ENCODE measurements around the gene NANS. TPM values are rescaled to one million over a fixed set of nuclear protein-coding genes. Genes with fewer than 3 reads are reported as not detected.

The NANS gene
- total RNA-seq, 1 experiment from 2014 or later = 40.4 TPM

DNA sequence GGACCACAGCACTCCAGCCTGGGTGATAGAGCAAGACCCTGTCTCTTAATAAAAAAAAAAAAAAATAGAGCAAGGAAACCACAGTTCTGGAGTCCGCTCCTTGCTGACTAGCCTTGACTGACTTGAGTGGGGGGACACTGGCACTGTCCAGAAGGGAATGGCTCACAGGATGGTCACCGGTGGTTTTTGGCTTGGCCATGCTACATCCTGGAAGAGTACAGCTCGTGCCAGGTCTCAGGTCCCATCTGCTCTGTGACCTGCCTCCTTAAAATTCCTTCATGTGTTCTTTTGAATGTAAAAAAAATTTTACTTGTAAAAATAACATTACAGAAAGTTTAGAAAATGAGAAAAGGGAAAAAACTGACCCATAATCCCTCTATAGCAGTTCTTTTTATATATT lies 5.6 kb downstream of the NANS start:
- no peaks in the 10 kb centered on the region for H4K20me1 ChIP-seq (ENCODE audit: control insufficient read depth, insufficient read depth, insufficient read length)
- H3K4me2 ChIP-seq (ENCODE audit: insufficient read depth, insufficient read length, low read length) = no peak overlapping the region
- no peak overlapping the region for H3T11ph ChIP-seq (ENCODE audit: low read length)
- no peak overlapping the region for H3K27ac Mint-ChIP-seq
- no peak overlapping the region for H4K91ac ChIP-seq (ENCODE audit: insufficient read length, low read depth, low read length)
- H3K56ac ChIP-seq (ENCODE audit: insufficient read length, low read depth, low read length) = no peak overlapping the region
- H2AK5ac ChIP-seq (ENCODE audit: insufficient read length, low read length) = no peak overlapping the region
- no peak overlapping the region for H2BK12ac ChIP-seq (ENCODE audit: insufficient read length, low read depth, low read length)
- no peak overlapping the region for H2AFZ ChIP-seq (ENCODE audit: low read length)
- H3K79me2 ChIP-seq (ENCODE audit: insufficient read depth, low read length) = no peaks in the 10 kb centered on the region; the same call in 1 of the 2 replicates
- no peak overlapping the region; the same call in 1 of the 2 replicates for H3K14ac ChIP-seq (ENCODE audit: insufficient read depth, low read length)
- no peaks in the 10 kb centered on the region for H3K27me3 ChIP-seq (ENCODE audit: insufficient read depth, low read length)
- H2BK15ac ChIP-seq (ENCODE audit: low read depth, low read length) = no peak overlapping the region
- peaks cover 2% of the 10 kb centered on the region; the same call in 1 of the 2 replicates for H3K4me1 ChIP-seq (ENCODE audit: insufficient read depth, low read length)
- no peaks in the 10 kb centered on the region; a peak in 1 of 5 replicates for H3K9me3 Mint-ChIP-seq
- DNase-seq = no peak
- H3K9ac ChIP-seq (ENCODE audit: extremely low read depth, insufficient read length, low read length) = no peak overlapping the region
- no CpG with 5 or more reads among the region's 3 CpGs for whole genome bisulfite sequencing (ENCODE audit: extremely low coverage, insufficient read length, low lambda C conversion rate)
- H3K23me2 ChIP-seq (ENCODE audit: insufficient read length, low read depth, low read length, poor library complexity, severe bottlenecking) = peaks cover 3% of the 10 kb centered on the region
- no peak overlapping the region for H3K18ac ChIP-seq (ENCODE audit: insufficient read length, low read depth, low read length)
- TF ChIP-seq, protein P1, sequence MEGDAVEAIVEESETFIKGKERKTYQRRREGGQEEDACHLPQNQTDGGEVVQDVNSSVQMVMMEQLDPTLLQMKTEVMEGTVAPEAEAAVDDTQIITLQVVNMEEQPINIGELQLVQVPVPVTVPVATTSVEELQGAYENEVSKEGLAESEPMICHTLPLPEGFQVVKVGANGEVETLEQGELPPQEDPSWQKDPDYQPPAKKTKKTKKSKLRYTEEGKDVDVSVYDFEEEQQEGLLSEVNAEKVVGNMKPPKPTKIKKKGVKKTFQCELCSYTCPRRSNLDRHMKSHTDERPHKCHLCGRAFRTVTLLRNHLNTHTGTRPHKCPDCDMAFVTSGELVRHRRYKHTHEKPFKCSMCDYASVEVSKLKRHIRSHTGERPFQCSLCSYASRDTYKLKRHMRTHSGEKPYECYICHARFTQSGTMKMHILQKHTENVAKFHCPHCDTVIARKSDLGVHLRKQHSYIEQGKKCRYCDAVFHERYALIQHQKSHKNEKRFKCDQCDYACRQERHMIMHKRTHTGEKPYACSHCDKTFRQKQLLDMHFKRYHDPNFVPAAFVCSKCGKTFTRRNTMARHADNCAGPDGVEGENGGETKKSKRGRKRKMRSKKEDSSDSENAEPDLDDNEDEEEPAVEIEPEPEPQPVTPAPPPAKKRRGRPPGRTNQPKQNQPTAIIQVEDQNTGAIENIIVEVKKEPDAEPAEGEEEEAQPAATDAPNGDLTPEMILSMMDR (conservative IDR thresholded peaks at IDR 0.05) = no peak
- no peak overlapping the region for H3K4me3 Mint-ChIP-seq
- H2BK5ac ChIP-seq (ENCODE audit: insufficient read length, low read length) = no peak overlapping the region
- no peaks in the 10 kb centered on the region for H3K27me3 Mint-ChIP-seq (ENCODE audit: low read depth)
- no peak overlapping the region for H3K4ac ChIP-seq (ENCODE audit: low read depth, low read length)
- peaks cover 5% of the 10 kb centered on the region in 2 experiments for H3K4me1 Mint-ChIP-seq
- no peak overlapping the region for H4K8ac ChIP-seq (replicated peaks; ENCODE audit: insufficient read length, low read depth, low read length)
- peaks cover 16 to 45% (median 32%) of the 10 kb centered on the region in 3 experiments; a peak in 6 of 7 replicates for H3K36me3 Mint-ChIP-seq (ENCODE audit: insufficient read depth in 1 of 3, low read depth in 3 of 3)
- no peaks in the 10 kb centered on the region for H3K79me1 ChIP-seq (ENCODE audit: insufficient read depth, low read depth, low read length, poor library complexity, severe bottlenecking)
- H3K9me3 ChIP-seq (ENCODE audit: control insufficient read depth, low read depth, low read length) = no peaks in the 10 kb centered on the region
- H2BK20ac ChIP-seq (ENCODE audit: low read depth, low read length, poor library complexity, severe bottlenecking) = no peak overlapping the region
- H2BK120ac ChIP-seq (ENCODE audit: low read depth, low read length, poor library complexity, severe bottlenecking) = no peak overlapping the region
- H3K23ac ChIP-seq (ENCODE audit: insufficient read length, low read depth, low read length) = no peak overlapping the region
- H4K5ac ChIP-seq (ENCODE audit: insufficient read length, low read depth, low read length) = no peak overlapping the region
- H3K27ac ChIP-seq (ENCODE audit: insufficient read length, low read depth, low read length) = no peak overlapping the region
